GM10847 (cell line): ENCODE data around the gene FBLN1.

Experiments used
- POLR2A ChIP-seq: IDR thresholded peaks from 2 replicates; pipeline ENCODE4 v1.6.1; 2011; ENCODE audit not compliant: insufficient read length; ENCODE audit errors: extremely low read depth

The FBLN1 gene

DNA sequence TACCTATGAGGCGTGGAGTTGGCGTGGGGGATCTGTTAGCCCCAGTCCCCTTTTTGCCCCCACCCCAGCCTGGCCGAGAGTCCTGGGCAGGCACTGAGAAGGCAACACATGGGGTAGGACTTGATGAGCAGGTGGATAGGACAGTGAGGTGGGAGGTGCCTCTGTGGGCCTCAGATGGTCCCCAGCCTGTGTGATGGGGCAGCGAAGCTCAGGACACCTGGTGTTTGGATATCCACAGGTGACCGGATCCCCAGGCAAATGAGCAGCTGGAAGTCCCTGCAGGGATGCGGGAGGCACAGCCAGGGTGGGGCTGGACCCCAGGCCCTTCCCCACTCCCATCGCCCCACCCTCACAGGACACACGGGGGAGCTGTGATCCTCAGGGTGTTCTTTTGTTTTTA, 9.7 kb downstream of the FBLN1 start:
- no peak for TF ChIP-seq POLR2A

- TF ChIP-seq POLR2A: no peak
Observed at GRCh38 chr22:45515676-45516075, 13.0 kb downstream of the FBLN1 start.

DNA sequence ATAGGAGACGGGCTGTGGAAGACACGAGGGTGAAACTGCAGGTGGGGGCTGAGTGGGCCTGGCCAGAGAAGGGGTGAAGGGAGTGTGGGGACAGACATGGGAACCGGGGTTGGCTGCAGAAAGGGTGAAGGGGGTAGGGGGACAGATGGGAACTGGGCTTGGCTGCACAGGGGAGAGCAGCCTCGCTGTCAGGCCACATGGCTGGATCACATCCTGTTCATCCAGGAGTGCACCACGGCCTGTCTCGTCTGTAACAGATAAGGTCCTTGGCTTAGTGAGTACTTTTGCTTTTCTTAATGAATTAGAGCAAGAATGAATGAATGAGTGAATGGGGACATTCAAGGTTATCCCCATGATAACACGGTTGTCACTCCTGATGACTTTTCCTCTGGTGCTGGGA, 13.5 kb downstream of the FBLN1 start:
- no peak for TF ChIP-seq POLR2A

GRCh38 chr22:45516923-45517675, 14.4 kb downstream of the FBLN1 start:
- TF ChIP-seq POLR2A: no peak

GRCh38 chr22:45518136-45518535, 15.5 kb downstream of the FBLN1 start:
- TF ChIP-seq POLR2A: no peak

GRCh38 chr22:45518580-45518991, 15.9 kb downstream of the FBLN1 start:
- TF ChIP-seq POLR2A: no peak

GRCh38 chr22:45521178-45521577, 18.5 kb downstream of the FBLN1 start:
- no peak for TF ChIP-seq POLR2A

GRCh38 chr22:45522462-45522861, 19.8 kb downstream of the FBLN1 start:
- TF ChIP-seq POLR2A: no peak

DNA sequence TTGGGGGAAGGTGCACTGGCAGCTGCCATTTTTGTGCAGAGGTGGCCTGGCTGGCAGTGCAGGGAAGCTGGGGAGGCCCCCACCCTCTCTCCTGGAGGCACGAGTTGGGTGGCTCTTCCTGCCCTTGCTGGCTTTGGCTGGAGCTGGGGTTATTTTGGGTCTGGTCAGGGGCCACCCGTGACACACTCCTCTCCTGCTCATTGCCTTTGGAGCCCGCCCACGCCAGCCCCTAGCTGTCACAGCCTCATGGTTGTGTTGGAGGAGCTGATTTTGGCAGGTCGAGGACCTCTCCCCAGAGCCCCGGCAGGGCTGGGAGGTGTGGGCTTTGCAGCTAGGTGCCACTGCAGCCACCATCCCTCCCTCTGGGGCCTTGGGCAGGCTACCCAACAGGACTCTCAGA, 21.5 kb downstream of the FBLN1 start:
- TF ChIP-seq POLR2A: no peak

- TF ChIP-seq POLR2A: no peak
Observed at GRCh38 chr22:45524966-45525365, 22.3 kb downstream of the FBLN1 start.

DNA sequence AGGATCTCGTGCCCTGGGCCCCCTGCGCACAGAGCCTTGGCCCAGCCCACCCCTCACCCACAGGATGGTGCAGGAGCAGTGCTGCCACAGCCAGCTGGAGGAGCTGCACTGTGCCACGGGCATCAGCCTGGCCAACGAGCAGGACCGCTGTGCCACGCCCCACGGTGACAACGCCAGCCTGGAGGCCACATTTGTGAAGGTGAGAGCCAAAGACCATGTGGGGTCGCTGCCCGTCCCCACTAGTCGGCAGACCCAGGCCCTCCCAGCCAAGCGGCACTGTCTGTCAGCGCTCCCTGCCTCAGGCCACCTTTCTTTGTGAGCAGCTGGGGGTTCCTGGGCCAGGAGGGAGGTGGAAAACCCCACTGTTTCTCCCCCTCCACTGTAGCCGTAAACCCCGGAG, 22.8 kb downstream of the FBLN1 start:
- no peak for TF ChIP-seq POLR2A

DNA sequence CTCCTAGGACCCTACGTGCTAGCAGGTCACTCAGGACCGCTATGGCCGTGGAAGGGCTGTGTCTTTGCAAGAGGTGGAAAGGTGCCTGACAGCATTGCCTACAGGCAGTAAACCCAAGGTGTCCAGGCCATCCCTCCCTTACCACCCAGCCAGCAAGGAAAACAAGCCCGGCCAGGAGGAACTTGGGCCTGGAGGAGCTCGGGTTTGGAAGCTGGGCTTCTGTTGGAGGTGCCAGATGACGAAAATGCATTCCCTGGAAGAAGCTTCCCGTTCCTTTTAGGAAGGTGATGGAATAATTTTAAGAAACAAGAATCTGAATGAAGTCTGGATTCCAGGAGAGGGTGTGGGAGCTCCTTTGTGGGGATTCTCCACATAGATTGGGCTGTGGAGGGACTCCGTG, 23.6 kb downstream of the FBLN1 start:
- no peak for TF ChIP-seq POLR2A

DNA sequence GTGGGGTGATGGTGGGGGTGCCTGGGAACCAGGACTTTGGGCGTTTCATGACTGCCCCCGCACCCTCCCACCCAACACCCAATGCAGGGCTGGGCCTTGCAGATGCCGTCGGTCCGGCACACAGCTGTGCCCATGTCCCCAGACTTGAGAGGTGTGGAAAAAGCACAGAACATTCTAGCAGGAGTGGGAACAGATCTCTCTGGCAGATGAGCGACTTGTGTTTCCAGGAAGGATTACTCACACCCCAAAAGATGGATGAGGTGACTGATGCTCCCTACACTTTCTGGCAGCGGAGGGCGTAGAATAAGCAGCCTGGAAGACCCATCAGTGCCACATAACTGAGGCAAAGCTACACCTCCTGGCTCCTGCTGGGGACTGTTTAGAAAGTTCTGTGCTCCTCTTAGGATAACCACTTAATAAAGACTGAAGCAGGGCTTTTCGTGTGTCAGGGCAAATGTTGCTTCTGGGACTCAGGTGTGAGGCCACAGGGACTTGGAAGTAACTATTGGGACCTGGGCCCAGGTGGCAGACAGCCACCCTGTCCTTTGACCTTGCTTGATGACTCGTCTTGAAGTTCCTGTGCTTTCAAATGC, 24.2 kb downstream of the FBLN1 start:
- no peak for TF ChIP-seq POLR2A

DNA sequence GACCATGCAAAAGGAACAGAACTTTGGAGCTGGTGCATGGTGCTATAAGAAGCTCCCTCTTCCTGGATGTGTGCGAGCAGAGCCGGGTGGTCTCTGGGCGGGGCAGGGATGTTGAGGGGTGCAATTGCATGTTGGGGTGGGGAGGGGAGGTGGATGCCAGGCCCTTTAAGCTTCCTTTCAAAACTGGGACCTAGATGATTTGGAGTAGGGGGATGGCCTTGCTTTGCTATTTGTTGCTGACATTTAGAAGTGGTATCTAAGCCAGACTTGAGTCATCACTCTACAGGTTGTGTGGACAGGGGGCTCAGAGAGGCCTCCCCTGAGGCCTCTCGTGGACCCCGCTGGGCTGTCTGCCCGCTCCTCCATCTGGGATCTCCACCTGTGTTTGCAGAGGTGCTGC, 24.8 kb downstream of the FBLN1 start:
- no peak for TF ChIP-seq POLR2A

GRCh38 chr22:45528046-45528445, 25.4 kb downstream of the FBLN1 start:
- TF ChIP-seq POLR2A: no peak

- TF ChIP-seq POLR2A: no peak
Observed at GRCh38 chr22:45529105-45529504, 26.4 kb downstream of the FBLN1 start.
